Middle frontal gyrus (tissue), 1 donor: ENCODE results near the gene B4GALNT1.
"Not testable (repeated sequence)": the region's sequence is repeated elsewhere in the genome, so short reads cannot be mapped to it uniquely, and the experiment has no call there.

Source experiments
- DNase-seq: peaks from one replicate; pipeline ENCODE4 v3.0.0-alpha.2; 2015; ENCODE audit warnings: low spot score; ENCODE audit errors: extremely low spot score

Gene B4GALNT1

DNA sequence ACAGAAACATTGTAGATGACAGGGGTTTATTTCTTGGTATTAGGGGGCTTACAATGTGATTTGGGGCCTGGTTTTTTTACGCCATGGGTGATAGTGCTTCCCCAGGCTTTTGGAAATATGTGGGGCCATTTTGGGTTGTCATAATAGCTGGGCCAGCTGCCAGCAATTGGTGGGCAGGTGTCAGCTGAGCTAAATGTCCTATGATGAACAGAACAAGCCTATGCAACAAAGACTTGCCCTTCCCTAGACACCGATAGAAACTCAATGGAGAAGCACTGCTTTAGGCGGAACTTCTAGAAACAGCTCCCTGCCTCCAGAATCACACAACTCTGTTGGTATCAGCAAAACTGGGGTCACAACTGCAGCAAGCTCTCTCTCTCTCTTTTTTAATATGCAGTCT is 5.1 kb upstream of the B4GALNT1 start:
- no peak for DNase-seq

DNA sequence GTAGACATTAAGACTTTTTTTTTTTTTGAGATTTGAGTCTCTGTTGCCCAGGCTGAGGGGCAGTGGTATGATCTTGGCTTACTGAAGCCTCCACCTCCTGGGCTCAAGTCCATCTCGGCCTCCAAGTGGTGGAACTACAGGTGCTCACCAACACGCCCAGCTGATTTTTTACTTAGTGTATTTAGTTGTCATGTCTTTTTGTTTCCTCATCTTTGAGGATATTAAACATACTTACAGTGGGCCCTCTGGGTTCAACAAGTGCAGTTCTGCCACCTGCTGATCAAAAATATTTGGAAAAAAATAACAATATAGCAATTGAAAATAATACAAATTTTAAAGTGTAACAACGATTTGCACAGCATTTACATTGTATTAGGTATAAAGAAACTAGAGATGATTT is 4.4 kb upstream of the B4GALNT1 start:
- DNase-seq: no peak

DNA sequence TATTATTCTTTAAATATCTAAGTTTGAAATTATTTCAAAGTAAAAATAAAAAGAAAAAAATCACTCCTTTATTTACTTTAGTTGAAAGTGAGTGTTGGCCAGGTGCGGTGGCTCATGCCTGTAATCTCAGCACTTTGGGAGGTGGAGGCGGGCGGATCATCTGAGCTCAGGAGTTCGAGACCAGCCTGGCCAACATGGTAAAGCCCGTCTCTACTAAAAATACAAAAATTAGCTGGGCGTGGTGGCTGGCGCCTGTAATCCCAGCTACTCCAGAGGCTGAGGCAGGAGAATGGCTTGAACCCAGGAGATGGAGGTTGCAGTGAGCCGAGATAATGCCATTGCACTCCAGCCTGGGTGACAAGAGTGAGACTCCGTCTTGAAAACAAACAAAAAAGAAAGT is 3.7 kb upstream of the B4GALNT1 start:
- DNase-seq: not testable (repeated sequence)

DNA sequence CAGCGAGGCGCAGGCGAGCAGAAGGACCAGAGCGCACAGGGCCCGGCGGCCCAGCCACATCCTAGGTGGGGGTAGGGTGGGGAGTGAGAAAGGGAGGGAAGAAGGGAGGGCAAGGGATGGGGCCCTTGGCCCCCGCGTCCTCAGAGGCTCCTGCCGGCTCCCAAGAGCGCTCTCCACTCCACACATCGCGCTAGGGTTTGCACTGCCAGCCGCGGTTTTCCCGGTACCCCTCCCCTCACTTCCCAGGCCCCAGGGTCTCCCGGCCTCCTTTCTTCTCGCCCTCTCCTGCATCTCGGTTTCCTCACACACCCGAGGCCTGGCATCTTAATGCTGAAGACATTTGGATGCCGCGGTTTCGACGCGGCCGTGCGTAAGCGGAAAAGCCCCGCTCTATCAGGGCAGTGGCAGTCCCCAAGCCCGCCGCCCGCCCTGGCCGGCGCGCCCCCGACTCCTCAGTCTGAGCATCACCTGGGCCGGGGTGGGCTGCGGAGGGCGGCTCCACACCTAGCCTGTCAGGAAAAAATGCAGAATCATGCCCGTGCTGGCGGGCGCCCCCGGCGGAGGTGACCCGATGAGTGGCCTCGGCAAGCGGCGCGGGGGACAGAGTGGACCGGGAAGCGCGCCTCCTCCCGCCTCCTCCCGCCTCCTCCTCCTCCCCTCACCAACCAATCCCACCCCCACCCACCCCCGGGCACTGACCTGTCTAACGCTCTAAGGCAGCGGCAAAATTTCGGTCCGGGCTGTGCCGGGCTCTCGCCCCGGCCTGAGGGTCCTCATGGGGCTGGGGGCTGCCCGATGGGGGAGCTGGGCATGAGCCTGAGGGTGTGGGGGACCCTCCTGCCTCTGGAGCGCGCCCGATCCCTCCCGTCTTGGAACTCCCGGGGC is 686 bp downstream of the B4GALNT1 start:
- no peak for DNase-seq

DNA sequence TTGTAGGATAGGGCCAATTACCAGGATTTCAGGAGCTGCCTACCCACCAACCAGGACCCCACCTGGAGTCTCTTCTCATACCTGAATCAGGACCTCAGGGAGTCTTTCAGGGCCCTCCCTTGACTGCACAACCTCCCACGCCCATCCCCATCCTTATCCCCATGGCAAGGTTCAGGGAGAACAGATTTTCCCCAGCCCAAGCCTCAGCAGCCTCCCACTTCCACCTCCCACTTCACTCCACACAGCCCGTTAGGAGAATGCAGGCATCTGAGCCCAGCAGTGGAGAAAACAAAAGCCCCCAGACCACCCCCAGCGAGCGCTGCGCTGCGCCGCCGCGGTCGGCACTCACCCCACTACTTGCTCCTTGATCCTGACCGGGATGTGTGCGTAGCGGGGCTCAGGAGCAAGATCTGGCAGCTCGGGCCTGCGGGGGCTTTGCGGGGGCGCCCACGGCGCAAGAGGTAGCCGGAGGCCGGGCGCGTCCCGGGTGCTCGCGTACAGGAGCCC is 1.4 kb downstream of the B4GALNT1 start:
- DNase-seq: no peak

DNA sequence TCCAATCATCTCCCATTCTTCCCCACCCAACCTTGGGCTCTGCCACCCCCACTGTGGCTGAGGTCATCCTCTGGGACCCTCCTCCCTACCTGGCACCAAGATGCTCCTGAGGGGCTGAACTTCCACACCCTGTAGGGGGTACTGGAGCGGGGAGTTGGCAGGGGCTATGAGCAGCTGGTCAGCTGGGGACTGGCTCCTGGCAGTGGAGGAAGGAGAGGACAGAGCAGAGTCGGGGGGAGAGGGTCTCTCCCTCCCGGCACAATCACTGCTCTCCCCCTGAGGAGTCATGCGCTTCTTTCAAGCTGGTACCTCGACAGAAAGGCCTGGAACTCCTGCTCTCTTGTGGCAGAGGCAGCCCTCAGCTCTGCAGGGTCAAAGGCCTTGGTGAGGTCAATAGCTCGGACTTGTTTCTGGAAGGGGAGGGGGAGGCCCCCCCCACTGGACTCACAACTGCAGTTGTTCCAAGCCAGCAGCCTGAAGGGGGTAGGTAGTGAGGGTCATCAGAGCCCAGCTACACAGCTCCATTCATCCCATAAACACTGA is 2.0 kb downstream of the B4GALNT1 start:
- no peak for DNase-seq

DNA sequence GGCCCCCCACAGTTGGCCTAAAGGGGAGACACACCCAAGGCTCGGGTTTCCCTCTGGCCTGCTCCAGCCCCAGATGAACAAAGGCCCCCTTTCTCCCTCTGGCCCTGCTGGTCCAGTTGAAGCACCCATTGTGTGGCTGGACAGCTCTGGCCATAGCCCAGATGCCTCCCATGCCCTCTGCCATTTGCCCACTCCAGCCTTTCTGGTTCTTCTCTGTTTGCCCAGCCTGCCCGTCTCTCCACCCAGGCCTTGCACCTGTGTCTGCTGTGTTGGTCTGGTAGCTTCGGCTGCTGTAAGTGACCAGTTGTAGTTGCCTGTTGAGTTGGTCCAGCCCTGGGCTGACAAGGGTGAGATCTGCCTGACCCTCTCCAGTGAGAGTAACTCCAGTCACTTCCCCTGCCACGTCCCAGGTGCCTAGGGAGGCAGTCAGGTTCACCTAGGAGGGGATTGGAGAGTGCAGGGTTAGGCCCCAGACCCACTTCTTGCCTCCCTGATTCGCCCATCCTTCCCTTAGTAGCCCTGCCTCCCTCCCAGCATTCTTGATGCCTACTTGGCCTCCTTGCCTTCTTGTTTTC is 3.0 kb downstream of the B4GALNT1 start:
- DNase-seq: no peak

DNA sequence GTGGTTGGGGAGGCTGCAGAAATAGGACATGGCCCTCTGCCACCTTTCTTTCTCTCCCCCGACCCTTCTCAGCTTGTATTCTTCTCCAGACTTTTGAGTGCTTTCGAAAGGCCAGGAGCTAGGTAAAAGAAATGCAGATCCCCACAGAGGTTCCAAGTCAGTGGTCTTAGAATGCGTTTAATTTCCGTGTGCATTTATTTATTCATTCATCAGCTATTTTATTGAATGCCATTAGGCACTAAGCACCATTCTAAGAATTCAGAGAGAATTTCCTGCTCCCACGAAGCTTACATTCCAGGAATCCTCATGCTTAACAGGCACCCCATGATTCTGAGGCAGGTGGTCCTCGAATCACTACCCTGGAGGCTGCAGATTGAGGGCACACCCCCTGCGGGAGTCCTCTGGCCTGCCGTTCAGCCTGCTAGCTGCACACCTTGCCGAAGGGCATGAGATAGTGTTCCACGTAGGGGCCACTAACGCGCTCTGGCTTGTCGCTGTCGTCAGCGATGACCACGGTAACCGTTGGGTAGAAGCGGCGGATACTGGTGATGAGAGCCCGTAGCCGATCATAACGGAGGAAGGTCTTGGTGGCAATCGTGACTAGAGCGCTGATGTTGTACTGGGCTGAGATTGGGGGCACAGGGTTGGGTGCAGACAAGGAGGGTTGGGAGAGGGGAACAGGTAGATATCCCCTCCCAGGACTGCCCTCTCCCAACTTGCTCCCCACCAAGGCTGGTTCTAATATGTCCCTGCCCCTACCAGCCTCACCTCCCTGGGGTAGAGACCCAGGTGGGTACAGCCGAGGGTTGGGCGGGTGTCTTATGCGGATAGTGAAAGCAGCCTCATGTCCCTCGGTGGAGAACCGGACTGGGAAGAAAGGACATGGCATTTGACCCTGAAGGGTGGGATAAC is 4.5 kb downstream of the B4GALNT1 start:
- no peak for DNase-seq

DNA sequence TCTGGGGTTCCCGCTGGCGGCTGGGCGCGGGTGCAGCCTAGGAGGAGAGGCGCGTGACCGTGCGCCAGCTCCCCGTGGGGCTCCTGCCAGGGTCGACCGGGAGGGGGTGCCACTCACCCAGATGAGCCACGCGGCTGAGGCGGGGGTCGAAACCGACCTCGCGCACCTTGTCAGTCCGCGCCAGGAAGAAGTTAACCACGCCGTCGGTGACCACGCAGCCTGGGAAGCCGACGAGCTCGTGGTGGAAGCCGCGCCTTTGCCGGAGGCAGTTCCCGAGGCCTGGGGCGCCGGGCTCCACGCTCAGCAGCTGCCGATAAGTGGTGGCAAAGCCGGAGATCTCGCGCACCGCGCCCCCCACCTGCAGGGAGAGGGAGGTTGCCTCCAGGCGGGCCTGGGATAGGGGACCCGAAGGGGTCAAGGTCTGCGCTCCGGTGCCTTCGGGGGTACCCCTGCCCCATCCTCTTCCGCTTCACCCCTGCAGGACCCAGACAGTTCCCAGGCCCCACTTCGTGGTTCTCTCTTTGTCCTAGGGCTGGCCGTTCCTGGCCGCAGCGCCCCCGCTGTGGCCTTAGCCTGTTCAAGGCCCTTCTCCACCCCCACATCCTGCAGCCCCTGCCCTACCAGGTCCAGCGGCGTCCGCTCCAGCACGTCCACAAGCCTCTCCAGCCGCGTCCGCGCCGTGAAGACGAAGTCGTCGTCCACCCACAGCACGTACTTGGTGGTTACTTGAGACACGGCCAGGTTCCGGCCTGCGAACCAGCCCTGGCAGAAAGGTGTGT is 5.3 kb downstream of the B4GALNT1 start:
- DNase-seq: no peak

DNA sequence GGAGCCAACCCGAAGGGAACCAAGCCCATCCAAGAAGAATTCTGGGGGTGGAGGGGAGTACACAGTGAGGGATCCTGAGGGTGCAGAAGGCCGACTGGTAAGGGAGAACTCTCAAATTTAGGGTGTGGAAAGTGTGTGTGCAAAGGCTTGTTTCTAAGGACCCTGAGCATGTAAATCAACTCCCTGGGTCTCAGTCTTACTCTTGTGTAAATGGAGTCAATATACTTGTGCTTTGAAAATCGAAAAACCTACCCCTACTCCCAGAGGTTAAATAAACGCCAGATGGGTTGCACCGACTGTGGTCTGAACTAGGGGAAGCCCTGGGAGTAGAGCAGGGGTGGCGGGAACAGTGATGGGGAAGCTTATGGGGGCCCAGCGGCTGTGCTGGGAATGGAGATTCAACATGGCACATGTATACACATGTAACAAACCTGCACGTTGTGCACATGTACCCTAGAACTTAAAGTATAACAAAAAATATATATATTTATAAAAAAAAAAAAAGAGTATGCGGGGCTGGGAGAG is 6.0 kb downstream of the B4GALNT1 start:
- no peak for DNase-seq

DNA sequence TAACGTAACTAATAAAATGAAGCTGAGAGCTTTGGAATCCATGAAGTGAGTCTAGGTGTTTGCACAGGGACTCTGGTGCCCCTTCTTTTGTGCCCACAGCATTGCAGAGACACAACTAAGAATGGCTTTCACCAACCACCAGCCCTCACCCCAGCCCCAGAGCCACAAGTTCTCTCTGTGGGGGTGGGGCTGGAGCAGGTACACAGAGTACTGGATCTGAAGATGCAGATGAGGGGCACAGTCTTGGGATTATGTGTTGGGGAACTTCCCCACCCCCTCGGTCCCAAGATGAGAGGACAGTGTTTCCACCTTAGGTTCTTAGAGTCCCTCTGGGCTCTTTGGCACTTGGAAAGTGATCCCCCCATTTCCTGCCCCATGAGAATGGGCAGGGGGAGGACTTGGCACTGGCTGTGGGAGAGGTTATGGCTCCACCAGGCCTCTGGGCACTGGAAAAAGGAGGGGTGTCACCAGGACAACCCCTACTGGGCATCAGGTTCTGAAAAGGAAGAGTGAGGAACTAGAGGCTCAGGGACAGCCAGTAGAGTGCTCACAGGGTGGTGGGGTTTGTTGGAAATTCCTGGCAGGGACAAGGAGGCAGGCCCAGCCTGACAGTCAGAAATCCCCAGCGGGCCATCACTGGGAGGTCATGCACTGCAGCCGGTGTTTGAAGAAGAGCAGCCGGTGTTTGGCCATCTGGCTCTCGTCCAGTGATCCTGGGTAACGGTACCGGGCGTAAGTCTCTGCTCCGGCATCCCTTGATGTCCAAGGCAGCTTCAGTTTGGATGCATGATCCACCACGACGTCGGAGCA is 6.7 kb downstream of the B4GALNT1 start:
- DNase-seq: no peak

DNA sequence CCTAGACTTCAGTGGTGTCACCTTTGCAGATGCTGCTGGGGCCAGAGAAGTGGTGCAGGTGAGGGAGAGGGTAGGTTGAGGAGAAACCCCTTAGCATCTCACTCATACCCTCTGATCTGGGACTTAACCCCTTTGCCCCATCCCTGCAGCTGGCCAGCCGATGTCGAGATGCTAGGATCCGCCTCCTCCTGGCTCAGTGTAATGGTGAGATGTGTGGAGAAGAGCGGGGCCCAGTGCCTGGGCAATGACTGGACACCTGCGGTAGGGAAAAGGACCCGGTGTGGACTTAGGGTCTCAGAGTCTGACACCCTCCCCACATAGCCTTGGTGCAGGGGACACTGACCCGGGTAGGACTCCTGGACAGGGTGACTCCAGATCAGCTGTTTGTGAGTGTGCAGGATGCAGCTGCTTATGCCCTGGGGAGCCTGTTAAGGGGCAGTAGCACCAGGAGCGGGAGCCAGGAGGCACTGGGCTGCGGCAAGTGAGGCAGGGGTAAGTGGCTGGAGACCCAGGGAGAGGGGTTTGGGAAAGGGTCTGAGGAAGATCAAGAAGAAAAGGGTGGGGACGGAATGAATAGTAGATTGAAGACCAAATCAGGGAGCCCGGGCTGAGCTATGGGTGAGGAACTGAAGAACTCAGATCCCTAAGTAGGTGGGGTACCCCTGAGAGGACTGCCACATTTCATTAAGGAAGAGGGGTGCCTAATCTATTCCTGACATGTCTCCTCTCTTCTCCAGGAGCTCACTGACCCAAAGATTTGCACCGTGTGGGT is 7.6 kb downstream of the B4GALNT1 start:
- DNase-seq: no peak

DNA sequence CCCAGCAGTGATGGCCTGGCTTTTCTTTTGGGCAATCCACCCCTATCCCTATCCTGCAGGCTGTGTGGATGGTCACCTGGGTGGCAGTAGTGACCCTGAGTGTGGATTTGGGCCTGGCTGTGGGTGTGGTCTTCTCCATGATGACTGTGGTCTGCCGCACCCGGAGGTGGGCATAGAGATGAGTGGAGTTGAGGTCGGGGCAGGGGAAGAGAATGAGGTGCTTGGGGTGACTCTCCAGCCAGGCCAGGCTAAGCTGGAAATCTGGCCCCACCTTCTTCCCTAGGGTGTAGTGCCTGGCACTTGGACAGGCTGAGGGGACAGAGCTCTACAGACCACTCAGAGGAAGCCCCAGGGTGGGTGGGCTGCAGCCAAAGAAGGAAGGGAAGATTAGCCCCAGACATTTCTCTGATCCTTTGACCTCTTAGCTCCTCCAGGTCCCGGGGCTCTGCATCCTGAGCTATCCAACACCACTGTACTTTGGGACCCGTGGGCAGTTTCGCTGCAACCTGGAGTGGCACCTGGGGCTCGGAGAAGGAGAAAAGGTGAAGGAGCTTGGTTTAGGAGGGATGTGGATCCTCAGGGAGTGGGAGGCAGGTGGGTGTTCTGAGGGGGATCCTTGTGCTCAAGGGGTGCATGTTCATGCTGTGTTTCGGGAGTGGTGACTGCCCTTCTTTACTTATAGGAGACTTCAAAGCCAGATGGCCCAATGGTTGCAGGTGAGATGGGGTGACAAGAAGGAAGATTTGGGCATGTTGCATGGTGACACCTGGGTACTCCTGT is 8.4 kb downstream of the B4GALNT1 start:
- no peak for DNase-seq

DNA sequence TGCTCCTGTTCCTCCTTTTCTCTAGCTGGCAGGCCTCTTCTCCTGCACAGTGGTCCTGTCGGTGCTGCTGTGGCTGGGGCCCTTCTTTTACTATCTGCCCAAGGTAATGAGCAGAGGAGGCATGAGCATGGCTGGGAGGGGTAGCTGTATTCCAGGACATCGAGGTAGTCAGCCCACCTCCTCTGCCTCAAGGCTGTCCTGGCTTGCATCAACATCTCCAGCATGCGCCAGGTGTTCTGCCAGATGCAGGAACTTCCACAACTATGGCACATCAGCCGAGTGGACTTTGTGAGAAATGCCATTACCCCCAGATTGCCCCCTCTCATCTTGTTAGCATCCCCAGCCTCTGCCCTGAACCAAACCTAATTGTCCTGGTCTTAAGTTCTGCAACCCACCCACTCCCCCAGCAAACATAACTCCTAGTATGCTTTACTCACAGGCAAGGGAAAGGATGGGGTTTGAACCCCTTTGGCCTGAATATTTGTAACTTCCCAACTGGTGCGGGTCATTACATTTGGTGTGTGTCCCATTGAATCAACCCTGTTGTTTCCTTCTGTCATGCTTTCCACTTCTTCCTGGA is 9.1 kb downstream of the B4GALNT1 start:
- DNase-seq: no peak

DNA sequence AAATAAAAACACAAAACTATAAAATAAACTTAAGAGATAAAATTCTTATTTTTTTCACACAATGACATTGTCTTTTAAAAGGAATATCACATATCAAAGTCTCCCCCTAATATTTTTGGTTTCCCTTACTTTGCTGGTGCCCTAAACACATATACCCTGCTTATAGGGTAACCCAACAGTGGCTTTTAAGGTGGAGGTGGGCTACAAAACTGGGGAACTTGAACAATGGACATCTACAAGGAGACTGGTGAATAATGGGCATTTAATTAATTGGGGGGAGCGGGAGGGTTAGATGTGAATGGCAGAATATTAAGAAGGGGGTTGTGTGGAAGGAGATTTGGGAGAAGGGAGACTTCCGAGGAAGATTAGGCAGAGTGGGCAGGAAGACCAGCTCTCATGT is 9.6 kb downstream of the B4GALNT1 start:
- DNase-seq: no peak

DNA sequence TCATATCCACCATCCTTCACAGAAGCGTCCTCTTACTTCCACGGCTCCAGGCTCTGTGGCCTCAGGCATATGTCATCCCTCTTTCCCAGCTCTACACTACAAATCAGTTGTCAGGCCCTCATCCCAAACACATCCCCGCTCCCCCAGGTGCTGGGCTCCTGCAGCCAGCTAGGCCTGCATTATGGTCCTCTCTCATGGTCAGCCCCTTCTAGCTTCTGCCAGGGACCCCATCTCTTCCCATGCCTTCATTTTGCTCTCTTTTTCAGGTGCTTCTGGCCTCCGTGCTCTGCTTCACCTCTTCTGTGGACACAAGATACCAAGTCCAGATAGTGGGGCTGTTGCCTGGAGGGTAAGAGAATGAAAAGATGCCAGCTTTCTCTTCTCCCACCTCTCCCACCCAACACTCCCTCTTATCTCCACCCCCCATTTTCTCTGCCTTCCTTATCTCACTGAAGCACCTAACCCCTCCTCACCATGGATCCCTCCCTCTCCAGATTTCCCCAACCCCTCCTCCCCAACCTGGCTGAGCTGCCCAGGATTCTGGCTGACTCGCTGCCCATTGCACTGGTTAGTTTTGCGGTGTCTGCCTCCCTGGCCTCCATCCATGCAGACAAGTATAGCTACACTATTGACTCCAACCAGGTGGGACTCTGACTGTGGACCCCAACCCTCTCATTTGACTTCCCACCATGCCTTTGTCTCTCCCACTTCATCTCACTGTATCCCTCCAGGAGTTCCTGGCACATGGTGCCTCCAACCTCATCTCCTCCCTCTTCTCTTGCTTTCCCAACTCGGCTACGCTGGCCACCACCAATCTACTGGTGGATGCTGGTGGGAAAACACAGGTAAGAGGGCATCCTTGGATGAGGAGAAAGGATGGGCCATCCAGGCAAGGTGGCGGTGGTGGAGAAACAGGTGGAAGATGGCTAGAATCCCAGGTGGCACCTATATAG is 10.4 kb downstream of the B4GALNT1 start:
- no peak for DNase-seq
